Measurements from ENCODE around the gene LGI1. TPM values are rescaled to one million over a fixed set of nuclear protein-coding genes. Genes with fewer than 3 reads are reported as not detected.

The LGI1 gene
- total RNA-seq, 1 donor from 2014 or later = not detected

- H3K36me3 ChIP-seq = no peaks in the 10 kb centered on the region
- ATAC-seq = no peak
- no peaks in the 10 kb centered on the region for H3K27me3 ChIP-seq (ENCODE audit: low read depth)
- no peak overlapping the region for H3K27ac ChIP-seq
- no peak for TF ChIP-seq CTCF (IDR thresholded peaks at IDR 0.05)
- DNase-seq = no peak
- H3K4me3 ChIP-seq = no peak overlapping the region
- no peaks in the 10 kb centered on the region for H3K4me1 ChIP-seq
- intact Hi-C loops (cut with DNase I) = no loop called here
- H3K9me3 ChIP-seq = no peaks in the 10 kb centered on the region
Observed at GRCh38 chr10:93716766-93717165, 41.0 kb upstream of the LGI1 start.

DNA sequence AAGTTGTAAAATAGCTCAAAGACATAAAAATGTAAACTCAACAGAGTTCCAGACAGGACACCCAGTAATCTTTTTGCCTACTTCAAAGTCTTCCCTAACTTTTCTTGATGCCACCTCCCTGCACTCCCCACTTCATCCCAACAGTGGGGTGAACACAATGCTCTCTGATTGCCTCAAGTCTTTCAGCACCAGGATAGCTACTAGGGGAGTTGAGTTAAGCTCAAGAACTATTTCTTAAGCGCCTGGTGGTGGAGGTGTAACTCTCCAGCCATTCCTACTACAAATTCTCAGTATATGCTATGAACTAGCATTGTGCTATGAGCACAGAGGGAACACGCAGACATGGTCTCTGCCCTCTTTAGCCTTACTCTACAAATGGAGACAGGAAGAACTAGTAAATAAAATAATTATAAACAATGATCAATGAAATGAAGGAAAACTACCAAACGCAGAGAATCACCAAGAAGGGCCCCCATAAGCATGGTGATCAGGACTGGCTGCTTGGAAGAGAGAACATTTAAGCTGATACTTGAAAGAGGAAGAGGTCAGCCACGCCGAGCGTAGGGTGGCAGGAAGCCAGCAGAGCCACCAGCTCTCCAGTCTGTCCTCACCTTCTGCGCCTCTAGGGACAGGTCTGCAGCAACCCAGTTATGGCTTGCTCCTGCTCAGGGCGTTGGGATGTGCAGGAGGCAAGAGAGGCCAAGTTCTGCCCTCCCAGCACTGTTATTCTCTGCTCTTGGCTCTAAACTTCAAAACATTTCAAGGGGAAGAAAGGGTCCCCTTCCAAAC is 38.6 kb upstream of the LGI1 start:
- Histone ChIP-seq H3K36me3 (no peaks in the 10 kb centered on the region), H3K27ac (no peak overlapping the region), H3K4me3 (no peak overlapping the region), H3K27me3 (ENCODE audit: low read depth) (peaks cover 8% of the 10 kb centered on the region), H3K4me1 (no peaks in the 10 kb centered on the region), H3K9me3 (no peaks in the 10 kb centered on the region)
- intact Hi-C loops (cut with DNase I) = no loop called here
- peak in 1 of 2 donors; percentile 50 for ATAC-seq
- TF ChIP-seq CTCF (IDR thresholded peaks at IDR 0.05) = no peak
- peak; percentile 64 for DNase-seq

DNA sequence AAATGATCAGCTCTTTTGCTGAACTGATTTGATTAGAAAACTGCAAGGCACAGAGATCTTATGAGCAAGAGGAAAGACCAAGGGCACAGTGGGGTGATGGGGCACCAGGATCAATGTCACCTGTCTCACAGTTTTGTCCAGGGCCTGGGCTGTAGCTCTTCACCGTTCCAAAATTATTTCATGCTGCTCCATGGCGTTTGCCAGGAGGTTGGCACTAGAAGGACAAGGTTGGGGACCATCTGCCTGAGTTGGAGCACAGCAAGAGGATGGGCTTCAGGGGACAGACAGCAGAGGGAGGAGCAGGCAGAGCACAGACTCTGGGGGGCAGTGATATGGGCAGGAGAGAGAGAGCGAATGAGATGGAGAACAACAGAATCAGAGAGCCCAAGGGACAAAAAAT is 37.8 kb upstream of the LGI1 start:
- Histone ChIP-seq H3K27me3 (ENCODE audit: low read depth) (peaks cover 8% of the 10 kb centered on the region), H3K27ac (no peak overlapping the region), H3K9me3 (no peaks in the 10 kb centered on the region), H3K4me3 (no peak overlapping the region), H3K36me3 (no peaks in the 10 kb centered on the region), H3K4me1 (no peaks in the 10 kb centered on the region)
- no peak for TF ChIP-seq CTCF (IDR thresholded peaks at IDR 0.05)
- ATAC-seq = no peak
- DNase-seq = no peak
- intact Hi-C loops (cut with DNase I) = no loop called here

- ATAC-seq (no peak), DNase-seq (no peak)
- no peak overlapping the region for H3K27ac ChIP-seq
- peaks cover 15% of the 10 kb centered on the region for H3K27me3 ChIP-seq (ENCODE audit: low read depth)
- no peaks in the 10 kb centered on the region for H3K36me3 ChIP-seq
- intact Hi-C loops (cut with DNase I) = no loop called here
- no peak overlapping the region for H3K4me3 ChIP-seq
- no peaks in the 10 kb centered on the region for H3K9me3 ChIP-seq
- no peak for TF ChIP-seq CTCF (IDR thresholded peaks at IDR 0.05)
- H3K4me1 ChIP-seq = no peaks in the 10 kb centered on the region
Observed at GRCh38 chr10:93722550-93722949, 35.2 kb upstream of the LGI1 start.

DNA sequence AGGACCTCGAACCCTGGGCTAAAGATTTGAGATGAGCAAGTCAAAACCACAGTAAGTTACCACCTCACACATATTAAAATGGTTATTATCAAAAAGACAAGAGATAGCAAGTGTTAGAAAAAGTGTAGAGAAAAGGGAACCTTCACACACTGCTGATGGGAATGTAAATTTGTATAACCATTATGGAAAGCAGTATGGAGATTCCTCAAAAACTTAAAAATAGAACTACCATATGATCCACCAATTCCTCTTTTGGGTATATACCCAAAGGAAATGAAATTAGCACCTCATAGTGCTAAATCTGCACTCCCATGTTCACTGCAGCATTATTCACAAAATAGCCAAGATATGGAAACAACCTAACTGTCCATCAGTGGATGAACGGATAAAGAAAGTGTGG is 34.6 kb upstream of the LGI1 start:
- Histone ChIP-seq H3K4me3 (no peak overlapping the region), H3K4me1 (no peaks in the 10 kb centered on the region), H3K27ac (no peak overlapping the region), H3K9me3 (no peaks in the 10 kb centered on the region), H3K36me3 (no peaks in the 10 kb centered on the region), H3K27me3 (ENCODE audit: low read depth) (peaks cover 15% of the 10 kb centered on the region)
- no peak for ATAC-seq
- no peak for DNase-seq
- intact Hi-C loops (cut with DNase I) = no loop called here
- TF ChIP-seq CTCF (IDR thresholded peaks at IDR 0.05) = no peak
